CD14-positive monocyte (primary cell): Measurements from ENCODE around the gene SIK3. TPM values are rescaled to one million over a fixed set of nuclear protein-coding genes. Genes with fewer than 3 reads are reported as not detected.
A peak's percentile ranks its signal among the peaks of the same experiment; 100 is the strongest.

Experiments
- DNase-seq, 3 donors: peaks; one replicate each; pipeline ENCODE4 v3.0.0-alpha.2; 2011 to 2022
- H2AFZ ChIP-seq: 2 replicates; pipeline ENCODE4 v1.6.0; 2012; ENCODE audit warnings: mild to moderate bottlenecking, low read depth, low read length, inconsistent platforms; ENCODE audit not compliant: insufficient read depth, poor library complexity, severe bottlenecking
- H3K27ac ChIP-seq, 2 donors: 1 replicate in 1 of 2; 2 replicates in 1 of 2; pipeline ENCODE4 v1.5.1; 2012 to 2013; ENCODE audit warnings: low read length in 2 of 2, control low read depth in 1 of 2, inconsistent platforms in 1 of 2, low read depth in 1 of 2, mild to moderate bottlenecking in 1 of 2
- H3K27me3 ChIP-seq, 2 donors: one replicate each; pipeline versions ENCODE4 v1.6.0 to v1.6.1; 2011 to 2013; ENCODE audit warnings: low read length in 2 of 2; ENCODE audit not compliant: control insufficient read depth in 2 of 2, insufficient read depth in 2 of 2
- H3K36me3 ChIP-seq, 2 donors: replicated peaks in 1 of 2; 1 replicate in 1 of 2; 2 replicates in 1 of 2; pipeline versions ENCODE4 v1.5.1 to v1.6.1; 2012 to 2013; ENCODE audit warnings: low read length in 2 of 2, control low read depth in 1 of 2, inconsistent platforms in 1 of 2, mild to moderate bottlenecking in 1 of 2; ENCODE audit not compliant: insufficient read depth in 2 of 2, control insufficient read depth in 1 of 2
- H3K4me1 ChIP-seq, 2 donors: 1 replicate in 1 of 2; 2 replicates in 1 of 2; pipeline versions ENCODE4 v1.5.1 to v1.6.1; 2012 to 2013; ENCODE audit warnings: low read length in 2 of 2, control low read depth in 1 of 2, inconsistent platforms in 1 of 2, mild to moderate bottlenecking in 1 of 2, moderate library complexity in 1 of 2; ENCODE audit not compliant: insufficient read depth in 2 of 2, control insufficient read depth in 1 of 2
- H3K4me2 ChIP-seq: replicated peaks from 2 replicates; pipeline ENCODE3; 2012; ENCODE audit warnings: low read length, moderate library complexity, mild to moderate bottlenecking; ENCODE audit not compliant: poor library complexity, severe bottlenecking; ENCODE audit errors: extremely low read depth
- H3K4me3 ChIP-seq, 3 experiments: fragments of 200-600 bp in 1 of 3; sonication (generic) in 1 of 3; replicated peaks in 1 of 3; 1 replicate in 2 of 3; 2 replicates in 1 of 3; pipeline ENCODE4 v1.5.1; 2011 to 2013; ENCODE audit warnings: low read length in 3 of 3, mild to moderate bottlenecking in 3 of 3, control low read depth in 2 of 3, low read depth in 2 of 3, inconsistent platforms in 1 of 3, moderate library complexity in 1 of 3
- H3K79me2 ChIP-seq: 2 replicates; pipeline ENCODE4 v1.6.0; 2012; ENCODE audit warnings: mild to moderate bottlenecking, control low read depth, inconsistent platforms, low read length, moderate library complexity; ENCODE audit not compliant: insufficient read depth
- H3K9ac ChIP-seq: 2 replicates; pipeline ENCODE4 v1.6.0; 2017; ENCODE audit warnings: low read length, mild to moderate bottlenecking; ENCODE audit not compliant: insufficient read depth, poor library complexity, severe bottlenecking
- H3K9me3 ChIP-seq, 2 donors: replicated peaks in 1 of 2; 1 replicate in 1 of 2; 2 replicates in 1 of 2; pipeline versions ENCODE4 v1.5.1 to v1.6.1; 2012 to 2013; ENCODE audit warnings: low read length in 2 of 2, control low read depth in 1 of 2; ENCODE audit not compliant: control insufficient read depth in 1 of 2, insufficient read depth in 1 of 2
- H4K20me1 ChIP-seq: 2 replicates; pipeline ENCODE4 v1.6.0; 2012; ENCODE audit warnings: mild to moderate bottlenecking, low read length, control low read depth, moderate library complexity; ENCODE audit not compliant: insufficient read depth
- H3K27ac Mint-ChIP-seq, 7 donors: one replicate each; pipeline ENCODE4 v1.8.0; 2020; ENCODE audit warnings: mild to moderate bottlenecking in 7 of 7, mixed read lengths in 7 of 7, moderate library complexity in 6 of 7, inconsistent platforms in 2 of 7
- H3K27me3 Mint-ChIP-seq, 3 donors: one replicate each; pipeline ENCODE4 v1.8.0; 2021 to 2022; ENCODE audit warnings: low read depth in 3 of 3, mild to moderate bottlenecking in 3 of 3, mixed read lengths in 3 of 3, moderate library complexity in 3 of 3, inconsistent platforms in 1 of 3
- H3K36me3 Mint-ChIP-seq, 2 donors: one replicate each; pipeline ENCODE4 v1.8.0; 2020; ENCODE audit warnings: mixed read lengths in 2 of 2, inconsistent platforms in 1 of 2, mild to moderate bottlenecking in 1 of 2
- H3K4me1 Mint-ChIP-seq: one replicate; pipeline ENCODE4 v1.8.0; 2020; ENCODE audit warnings: mild to moderate bottlenecking, mixed read lengths
- H3K4me3 Mint-ChIP-seq, 2 donors: one replicate each; pipeline ENCODE4 v1.8.0; 2020; ENCODE audit warnings: mild to moderate bottlenecking in 2 of 2, mixed read lengths in 2 of 2, moderate library complexity in 1 of 2
- H3K9me3 Mint-ChIP-seq, 7 donors: one replicate each; pipeline ENCODE4 v1.8.0; 2020 to 2022; ENCODE audit warnings: mixed read lengths in 7 of 7, mild to moderate bottlenecking in 6 of 7, moderate library complexity in 6 of 7, inconsistent platforms in 2 of 7
- CTCF ChIP-seq: fragments of 200-600 bp; IDR thresholded peaks from one replicate; pipeline ENCODE4 v1.8.0; 2022; ENCODE audit warnings: antibody characterized with exemption, mild to moderate bottlenecking
- WGBS: methylation state at CpG from one replicate; pipeline ENCODE4 v1.1.5; 2013; ENCODE audit warnings: missing lambda C conversion rate; ENCODE audit not compliant: insufficient coverage; 5-methylcytosine and 5-hydroxymethylcytosine counted together
- intact Hi-C, 2 donors: fragments of 100-400 bp; cut with micrococcal nuclease; formaldehyde crosslinking; loops; one replicate each; pipeline versions ENCODE4 v1.15.0 to v1.15.1; 2023
- polyA plus RNA-seq, 3 donors: library from polyadenylated mRNA; depleted of rRNA in 1 of 3; unstranded in 2 of 3; stranded (reverse) in 1 of 3; fragments of 300-500 nt in 2 of 3; fragments of >200 nt in 1 of 3; fragmentation: Illumina TruSeq in 2 of 3; gene quantifications; 1 replicate in 2 of 3; 2 replicates in 1 of 3; pipeline ENCODE4 v1.2.3, GENCODE V29; 2012 to 2021
- small RNA-seq: library from RNA; depleted of rRNA; stranded (forward); fragments of <200 nt; gene quantifications from one replicate; pipeline ENCODE3, GENCODE V24; 2012; ENCODE audit warnings: low read depth; ENCODE audit not compliant: insufficient read length

Gene SIK3
- polyA plus RNA-seq, 3 donors = 18.3 to 142 (median 20.0) TPM

DNA sequence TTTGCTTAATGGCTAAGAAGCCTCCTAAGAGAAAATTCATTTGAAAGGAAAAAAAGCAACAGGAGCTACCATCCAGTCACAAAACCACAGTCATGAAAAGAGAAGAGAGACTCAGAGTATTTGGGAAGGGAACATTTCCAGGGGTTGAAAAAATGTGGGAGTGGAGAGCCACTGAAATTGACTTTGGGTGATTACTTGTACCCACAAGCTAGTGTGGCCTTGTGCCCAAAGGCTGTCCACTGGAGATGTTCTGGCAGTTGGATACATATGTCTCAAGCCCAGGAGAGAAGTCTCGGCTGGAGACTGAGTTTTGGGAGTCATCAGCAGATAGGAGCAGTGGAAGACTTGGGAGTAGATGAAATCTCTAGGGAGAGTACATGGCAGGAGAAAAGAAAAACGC is 303.4 kb downstream of the SIK3 start:
- intact Hi-C loops = loop anchor here in 1 of 2 donors (5.0 kb wide), 1 partner anchor 312 kb away; no protein-coding TSS in a partner anchor
- TF ChIP-seq CTCF = no peak

DNA sequence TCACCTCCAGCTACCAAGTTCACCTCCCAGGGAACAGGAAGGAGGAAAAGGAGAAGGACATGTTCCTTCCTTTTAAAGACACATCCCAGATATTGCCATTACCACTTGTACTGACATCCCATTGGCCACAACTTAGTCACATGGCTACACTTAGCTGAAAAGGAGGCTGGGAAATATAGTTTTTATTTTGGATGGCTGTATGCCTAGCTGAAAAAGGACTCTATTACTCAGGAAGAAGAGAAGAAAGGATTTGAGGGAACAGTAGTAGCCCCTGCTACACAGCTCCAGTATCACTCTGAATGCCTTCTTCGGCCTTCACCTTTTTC is 304.5 kb downstream of the SIK3 start:
- H3K4me2 ChIP-seq = no peak overlapping the region
- H3K27ac Mint-ChIP-seq = no peak overlapping the region
- H3K4me1 ChIP-seq = peaks cover 7 to 8% of the 10 kb centered on the region in 2 donors
- H2AFZ ChIP-seq = peak overlapping the region; percentile 68
- 100% methylated on average over 1 of the region's 1 CpG for WGBS
- H3K36me3 ChIP-seq = no peaks in the 10 kb centered on the region
- no peak for DNase-seq
- no peak for TF ChIP-seq CTCF
- no peak overlapping the region for H3K4me3 ChIP-seq
- intact Hi-C loops = no loop called here
- H3K4me1 Mint-ChIP-seq = peaks cover 14% of the 10 kb centered on the region
- H3K9me3 Mint-ChIP-seq = peaks cover 0 to 2% (median 0%) of the 10 kb centered on the region in 7 donors
- H3K4me3 Mint-ChIP-seq = no peak overlapping the region
- no peaks in the 10 kb centered on the region for H3K9me3 ChIP-seq
- no peaks in the 10 kb centered on the region for H3K27me3 ChIP-seq
- H4K20me1 ChIP-seq = no peaks in the 10 kb centered on the region
- no peak overlapping the region for H3K27ac ChIP-seq
- H3K36me3 Mint-ChIP-seq = no peaks in the 10 kb centered on the region
- H3K79me2 ChIP-seq = no peaks in the 10 kb centered on the region
- no peak overlapping the region for H3K9ac ChIP-seq
- peaks cover 6 to 14% (median 10%) of the 10 kb centered on the region in 3 donors for H3K27me3 Mint-ChIP-seq

More for the DNA sequence above, 303.4 kb downstream of the SIK3 start:
- no peaks in the 10 kb centered on the region for H4K20me1 ChIP-seq
- H3K79me2 ChIP-seq = no peaks in the 10 kb centered on the region
- 79% methylated on average over 2 of the region's 2 CpGs for WGBS
- Mint-ChIP-seq H3K36me3 (no peaks in the 10 kb centered on the region), H3K27me3 (peaks cover 5 to 12% (median 9%) of the 10 kb centered on the region in 3 donors), H3K4me1 (peaks cover 10% of the 10 kb centered on the region), H3K4me3 (no peak overlapping the region), H3K9me3 (peaks cover 0 to 2% (median 0%) of the 10 kb centered on the region in 7 donors), H3K27ac (no peak overlapping the region)
- H3K36me3 ChIP-seq = no peaks in the 10 kb centered on the region
- H3K9me3 ChIP-seq = no peaks in the 10 kb centered on the region
- DNase-seq = no peak
- H3K9ac ChIP-seq = no peak overlapping the region
- no peak overlapping the region for H3K4me3 ChIP-seq
- H2AFZ ChIP-seq = no peak overlapping the region
- H3K4me2 ChIP-seq = no peak overlapping the region
- H3K27ac ChIP-seq = no peak overlapping the region
- peaks cover 7% of the 10 kb centered on the region in 2 donors for H3K4me1 ChIP-seq
- no peaks in the 10 kb centered on the region for H3K27me3 ChIP-seq

Small RNAs within 50 kb of the gene (small RNA-seq; reads per million reads assigned to genes)
- gene AP000936.3 = not detected
- 2.8 reads per million, percentile 19 among the genes with 10 or more reads in this experiment for gene RNY4P6

Other genes with a start within 250 kb of the SIK3 start
- gene PAFAH1B2, start 45.9 kb upstream of the SIK3 start, polyA plus RNA-seq = 10 to 100 TPM; 16.9 to 25.1 (median 23.7) TPM
- gene SIDT2, start 80.3 kb upstream of the SIK3 start, polyA plus RNA-seq = 100 to 1,000 TPM in 1 of 3 donors, 10 to 100 TPM in 2; 21.8 to 177 (median 41.8) TPM
- 100 to 1,000 TPM in 1 of 3 donors, 1 to 10 TPM in 2; 3.6 to 113 (median 4.0) TPM for gene TAGLN, start 100.9 kb upstream of the SIK3 start, polyA plus RNA-seq
- 10 to 100 TPM in 1 of 3 donors, 1 to 10 TPM in 2; 6.1 to 93.8 (median 9.5) TPM for gene PCSK7, start 133.6 kb upstream of the SIK3 start, polyA plus RNA-seq
- gene RNF214, start 134.2 kb upstream of the SIK3 start, polyA plus RNA-seq = 10 to 100 TPM in 1 of 3 donors, 1 to 10 TPM in 2; 6.4 to 13.8 (median 7.8) TPM
- gene BACE1-AS, start 192.9 kb upstream of the SIK3 start, polyA plus RNA-seq = 1 to 10 TPM in 1 of 3 donors, not detected in 2; 2.7 TPM
- 1 to 10 TPM; 1.6 to 9.1 (median 3.1) TPM for gene BACE1, start 217.8 kb upstream of the SIK3 start, polyA plus RNA-seq
- 10 to 100 TPM in 1 of 3 donors, 1 to 10 TPM in 2; 4.3 to 32.1 (median 8.0) TPM for gene CEP164, start 229.4 kb upstream of the SIK3 start, polyA plus RNA-seq